ENCODE results near the gene SLCO4A1.

SLCO4A1 gene

GRCh38 chr20:62653951-62654685 lies 11.8 kb downstream of the SLCO4A1 start:
- no peak for DNase-seq

GRCh38 chr20:62655282-62656196 lies 13.2 kb downstream of the SLCO4A1 start:
- DNase-seq = no peak

- DNase-seq = no peak
These were observed 14.1 kb downstream of the SLCO4A1 start for GRCh38 chr20:62656197-62656918.

- DNase-seq = no peak
These were observed 14.8 kb downstream of the SLCO4A1 start for GRCh38 chr20:62656919-62657588.

GRCh38 chr20:62657589-62657942 lies 15.3 kb downstream of the SLCO4A1 start:
- no peak for DNase-seq

GRCh38 chr20:62657956-62658355 lies 15.7 kb downstream of the SLCO4A1 start:
- DNase-seq = no peak

GRCh38 chr20:62658593-62659178 lies 16.4 kb downstream of the SLCO4A1 start:
- no peak for DNase-seq

- DNase-seq = no peak
These were observed 17.4 kb downstream of the SLCO4A1 start for GRCh38 chr20:62659488-62660239.

GRCh38 chr20:62660240-62660615 lies 17.9 kb downstream of the SLCO4A1 start:
- DNase-seq = no peak

GRCh38 chr20:62660768-62661167 lies 18.5 kb downstream of the SLCO4A1 start:
- no peak for DNase-seq

GRCh38 chr20:62661647-62662046 lies 19.3 kb downstream of the SLCO4A1 start:
- no peak for DNase-seq

- no peak for DNase-seq
These were observed 20.1 kb downstream of the SLCO4A1 start for GRCh38 chr20:62662422-62662821.

GRCh38 chr20:62663145-62664018 lies 21.1 kb downstream of the SLCO4A1 start:
- DNase-seq = no peak

- no peak for DNase-seq
These were observed 22.0 kb downstream of the SLCO4A1 start for GRCh38 chr20:62664019-62664971.

- DNase-seq = no peak
These were observed 23.0 kb downstream of the SLCO4A1 start for GRCh38 chr20:62665153-62665754.

- DNase-seq = no peak
These were observed 23.8 kb downstream of the SLCO4A1 start for GRCh38 chr20:62665826-62666735.

GRCh38 chr20:62666736-62667529 lies 24.6 kb downstream of the SLCO4A1 start:
- no peak for DNase-seq

Measured in OCI-M1 (cell line).